Tibial nerve (tissue), 3 donors: ENCODE measurements around the gene THSD4.

Experiments used
- CTCF ChIP-seq, 5 experiments: fragments of 200-600 bp in 3 of 5; fragments of 450-650 bp in 2 of 5; sonication (generic) in 3 of 5; IDR thresholded peaks; one replicate each; pipeline ENCODE4 v1.5.1; 2016 to 2019; ENCODE audit warnings: antibody characterized with exemption in 5 of 5, mild to moderate bottlenecking in 3 of 5, moderate library complexity in 2 of 5
- POLR2A ChIP-seq, 2 donors: fragments of 450-650 bp; IDR thresholded peaks; one replicate each; pipeline ENCODE4 v1.6.1; 2017; ENCODE audit warnings: antibody characterized with exemption in 2 of 2, mild to moderate bottlenecking in 2 of 2, moderate library complexity in 2 of 2

DNA sequence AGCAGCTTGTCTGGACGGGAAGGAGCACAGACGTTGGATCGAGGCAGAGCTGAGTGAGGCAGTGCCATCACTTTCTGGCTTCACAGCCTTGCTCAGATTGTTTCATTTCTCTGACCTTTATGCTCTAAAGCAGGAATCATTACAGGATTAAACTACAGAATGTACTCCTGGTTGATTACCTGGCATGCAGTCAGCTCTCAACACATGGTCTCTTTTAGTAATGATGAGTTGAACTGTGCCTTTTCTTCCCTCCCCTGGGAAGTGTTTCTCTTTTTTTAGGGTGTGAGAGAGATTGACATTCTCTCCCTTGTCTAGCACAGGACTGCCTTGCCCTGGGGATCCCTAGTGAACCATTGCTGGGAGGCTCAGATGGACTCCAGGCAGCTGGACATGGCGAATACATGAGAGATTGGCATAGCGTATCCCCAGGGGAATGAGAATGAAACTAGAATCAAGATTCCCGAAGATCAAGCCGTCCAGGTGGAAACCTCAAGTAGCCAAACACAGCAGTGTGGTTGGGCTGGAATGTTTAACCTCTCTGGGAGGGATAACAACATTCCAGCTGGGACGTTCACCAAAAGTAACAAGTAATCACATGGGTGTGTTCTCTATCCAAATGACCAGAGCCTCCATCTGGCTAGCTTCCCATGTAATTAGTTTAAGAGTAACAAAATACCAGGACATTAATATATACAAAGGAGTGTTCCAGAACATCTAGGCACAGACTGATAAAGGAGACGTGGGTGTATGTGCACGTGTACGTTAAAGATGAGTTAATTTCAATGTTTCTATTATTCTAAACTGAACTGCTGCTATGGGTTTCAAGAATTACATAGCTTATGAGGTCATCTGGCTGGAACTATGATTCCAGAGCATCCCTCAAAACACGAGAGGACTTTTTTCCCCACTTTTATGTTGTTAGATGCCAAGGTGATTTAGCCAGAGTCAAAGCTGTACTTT is 576.5 kb downstream of the THSD4 start:
- no peak for TF ChIP-seq CTCF (IDR thresholded peaks at IDR 0.05)
- TF ChIP-seq POLR2A (IDR thresholded peaks at IDR 0.05) = no peak
